C4-2B (cell line): ENCODE results near the gene GLI3.

Experiments
- ZFX ChIP-seq: fragments of 450-650 bp; IDR thresholded peaks from 2 replicates; pipeline ENCODE4 v1.6.1; 2017
- TF ChIP-seq, protein P1 (sequence below): fragments of 450-650 bp; conservative IDR thresholded peaks from 2 replicates; pipeline ENCODE4 v1.5.1; 2017; ENCODE audit warnings: mild to moderate bottlenecking

GRCh38 chr7:42269161-42269560 lies 32.2 kb upstream of the GLI3 start:
- TF ChIP-seq, protein P1, sequence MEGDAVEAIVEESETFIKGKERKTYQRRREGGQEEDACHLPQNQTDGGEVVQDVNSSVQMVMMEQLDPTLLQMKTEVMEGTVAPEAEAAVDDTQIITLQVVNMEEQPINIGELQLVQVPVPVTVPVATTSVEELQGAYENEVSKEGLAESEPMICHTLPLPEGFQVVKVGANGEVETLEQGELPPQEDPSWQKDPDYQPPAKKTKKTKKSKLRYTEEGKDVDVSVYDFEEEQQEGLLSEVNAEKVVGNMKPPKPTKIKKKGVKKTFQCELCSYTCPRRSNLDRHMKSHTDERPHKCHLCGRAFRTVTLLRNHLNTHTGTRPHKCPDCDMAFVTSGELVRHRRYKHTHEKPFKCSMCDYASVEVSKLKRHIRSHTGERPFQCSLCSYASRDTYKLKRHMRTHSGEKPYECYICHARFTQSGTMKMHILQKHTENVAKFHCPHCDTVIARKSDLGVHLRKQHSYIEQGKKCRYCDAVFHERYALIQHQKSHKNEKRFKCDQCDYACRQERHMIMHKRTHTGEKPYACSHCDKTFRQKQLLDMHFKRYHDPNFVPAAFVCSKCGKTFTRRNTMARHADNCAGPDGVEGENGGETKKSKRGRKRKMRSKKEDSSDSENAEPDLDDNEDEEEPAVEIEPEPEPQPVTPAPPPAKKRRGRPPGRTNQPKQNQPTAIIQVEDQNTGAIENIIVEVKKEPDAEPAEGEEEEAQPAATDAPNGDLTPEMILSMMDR, result no peak
- no peak for TF ChIP-seq ZFX
